Right lung (tissue), 5 donors: Measurements from ENCODE around the gene RTN4RL2. TPM values are rescaled to one million over a fixed set of nuclear protein-coding genes. Genes with fewer than 3 reads are reported as not detected.

Experiments
- DNase-seq, 2 donors: peaks; one replicate each; pipeline ENCODE4 v3.0.0-alpha.2; 2013
- polyA plus RNA-seq, 5 donors: library from polyadenylated mRNA; unstranded; fragments of 120-200 nt; gene quantifications; one replicate each; pipeline versions ENCODE4 v1.2.1 to v1.2.3, GENCODE V29; 2013; ENCODE audit warnings: inconsistent platforms in 1 of 5, low replicate concordance in 1 of 5; ENCODE audit not compliant: insufficient read length in 5 of 5, insufficient read depth in 1 of 5

Gene RTN4RL2
- polyA plus RNA-seq, 5 donors: 1.3 to 4.5 (median 1.6) TPM

GRCh38 chr11:57521116-57521515, 60.8 kb downstream of the RTN4RL2 start:
- no peak for DNase-seq

- DNase-seq: no peak
Observed at GRCh38 chr11:57523419-57523818, 63.1 kb downstream of the RTN4RL2 start.

Other genes starting within 250 kb of the RTN4RL2 start
- gene APLNR, start 223.3 kb upstream of the RTN4RL2 start, polyA plus RNA-seq: 100 to 1,000 TPM; 126 to 174 (median 152) TPM
- 100 to 1,000 TPM; 100 to 159 (median 115) TPM for gene TNKS1BP1, start 135.6 kb upstream of the RTN4RL2 start, polyA plus RNA-seq
- 100 to 1,000 TPM; 151 to 215 (median 166) TPM for gene SSRP1, start 124.6 kb upstream of the RTN4RL2 start, polyA plus RNA-seq
- gene P2RX3, start 122.2 kb upstream of the RTN4RL2 start, polyA plus RNA-seq: under 1 TPM in 4 of 5 donors, not detected in 1; 0.16 to 0.28 (median 0.23) TPM
- 1 to 10 TPM in 2 of 5 donors, under 1 TPM in 3; 0.48 to 1.5 (median 0.77) TPM for gene PRG3, start 79.4 kb upstream of the RTN4RL2 start, polyA plus RNA-seq
- 1 to 10 TPM; 1.2 to 1.8 (median 1.3) TPM for gene PRG2, start 69.9 kb upstream of the RTN4RL2 start, polyA plus RNA-seq
- 10 to 100 TPM; 36.9 to 47.7 (median 39.3) TPM for gene SLC43A3, start 33.4 kb upstream of the RTN4RL2 start, polyA plus RNA-seq
- gene SLC43A1, start 55.2 kb downstream of the RTN4RL2 start, polyA plus RNA-seq: 10 to 100 TPM; 11.6 to 18.5 (median 16.7) TPM
- gene TIMM10, start 70.2 kb downstream of the RTN4RL2 start, polyA plus RNA-seq: 10 to 100 TPM; 33.3 to 42.0 (median 39.0) TPM
- 1 to 10 TPM in 1 of 5 donors, under 1 TPM in 4; 0.48 to 9.2 (median 0.59) TPM for gene SMTNL1, start 77.1 kb downstream of the RTN4RL2 start, polyA plus RNA-seq
- 10 to 100 TPM; 59.0 to 78.7 (median 60.9) TPM for gene UBE2L6, start 107.1 kb downstream of the RTN4RL2 start, polyA plus RNA-seq
- 100 to 1,000 TPM; 172 to 210 (median 183) TPM for gene SERPING1, start 137.2 kb downstream of the RTN4RL2 start, polyA plus RNA-seq
- 1 to 10 TPM; 4.2 to 8.0 (median 6.5) TPM for gene YPEL4, start 189.4 kb downstream of the RTN4RL2 start, polyA plus RNA-seq
- gene CLP1, start 197.2 kb downstream of the RTN4RL2 start, polyA plus RNA-seq: 10 to 100 TPM; 12.1 to 16.0 (median 12.8) TPM
- 10 to 100 TPM; 38.9 to 44.5 (median 39.2) TPM for gene ZDHHC5, start 207.6 kb downstream of the RTN4RL2 start, polyA plus RNA-seq